Erythroblast (primary cell): ENCODE results near the gene DCST2.

Source experiments
- DNase-seq, 2 experiments: peaks; one replicate each; lab custom pipeline; 2025; lab: John Stamatoyannopoulos, UW
- GATA1 ChIP-seq: IDR thresholded peaks from 2 replicates; pipeline ENCODE4 v1.6.1; 2011; ENCODE audit warnings: low read depth, mild to moderate bottlenecking, control low read depth, low read length, moderate library complexity
- POLR2A ChIP-seq: IDR thresholded peaks from 2 replicates; pipeline ENCODE4 v1.6.1; 2011; ENCODE audit warnings: mild to moderate bottlenecking, low read length

DCST2 gene

DNA sequence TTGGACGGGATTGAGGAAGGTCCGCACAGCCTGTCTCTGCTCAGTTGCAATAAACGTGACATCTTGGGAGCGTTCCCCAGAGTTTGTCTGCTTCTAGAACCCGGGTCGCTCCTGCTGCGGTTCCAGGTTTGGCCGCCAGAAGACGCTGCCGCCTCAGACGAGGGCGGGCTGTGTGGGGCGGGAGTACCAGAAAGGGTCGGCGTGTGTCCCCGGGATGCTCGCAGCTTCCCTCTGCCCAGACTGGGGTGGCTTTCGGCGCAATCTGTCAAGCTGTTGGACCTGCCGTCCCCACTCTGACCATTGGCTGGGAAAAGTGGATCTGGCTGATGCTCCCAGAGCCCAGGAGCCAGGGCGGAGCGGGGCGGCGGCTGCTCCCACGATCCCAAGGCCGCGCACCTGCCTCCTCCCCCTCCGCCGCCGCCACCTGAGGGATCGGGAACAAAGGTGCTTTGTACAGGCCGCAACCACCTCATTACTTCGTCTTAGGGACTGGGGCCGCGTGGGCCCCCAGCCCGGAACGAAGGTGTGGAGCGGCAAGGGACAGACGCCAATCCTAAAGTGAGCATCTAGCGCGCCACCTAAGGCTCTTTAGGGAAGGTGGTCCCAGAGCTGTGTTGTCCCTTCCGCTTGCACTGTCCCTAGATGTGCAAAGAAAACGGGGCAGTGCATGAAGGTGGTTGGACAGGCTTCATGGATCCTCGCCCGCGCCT, 29.3 kb upstream of the DCST2 start:
- DNase-seq = peak; percentile 72 to 79
- TF ChIP-seq POLR2A (no peak), GATA1 (no peak)

DNA sequence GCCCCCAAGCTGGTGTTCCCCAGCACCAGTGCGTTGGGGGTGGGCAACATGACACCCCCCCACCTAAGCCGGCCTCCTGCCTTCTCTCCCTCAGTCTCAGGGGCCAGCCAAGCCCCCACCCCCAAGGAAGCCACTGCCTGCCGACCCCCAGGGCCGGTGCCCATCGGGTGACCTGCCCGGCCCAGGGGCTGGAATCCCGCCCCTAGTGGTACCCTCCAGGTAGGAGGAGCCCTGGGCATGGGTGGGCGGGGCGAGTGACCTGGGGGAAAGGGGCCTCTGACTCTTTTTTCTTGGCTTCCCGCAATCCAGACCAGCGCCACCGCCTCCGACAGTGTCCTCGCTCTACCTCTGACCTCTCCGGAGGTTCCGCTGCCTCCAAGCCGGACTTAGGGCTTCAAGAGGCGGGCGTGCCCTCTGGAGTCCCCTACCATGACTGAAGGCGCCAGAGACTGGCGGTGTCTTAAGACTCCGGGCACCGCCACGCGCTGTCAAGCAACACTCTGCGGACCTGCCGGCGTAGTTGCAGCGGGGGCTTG, 28.6 kb upstream of the DCST2 start:
- no peak for DNase-seq
- TF ChIP-seq POLR2A (no peak), GATA1 (no peak)

DNA sequence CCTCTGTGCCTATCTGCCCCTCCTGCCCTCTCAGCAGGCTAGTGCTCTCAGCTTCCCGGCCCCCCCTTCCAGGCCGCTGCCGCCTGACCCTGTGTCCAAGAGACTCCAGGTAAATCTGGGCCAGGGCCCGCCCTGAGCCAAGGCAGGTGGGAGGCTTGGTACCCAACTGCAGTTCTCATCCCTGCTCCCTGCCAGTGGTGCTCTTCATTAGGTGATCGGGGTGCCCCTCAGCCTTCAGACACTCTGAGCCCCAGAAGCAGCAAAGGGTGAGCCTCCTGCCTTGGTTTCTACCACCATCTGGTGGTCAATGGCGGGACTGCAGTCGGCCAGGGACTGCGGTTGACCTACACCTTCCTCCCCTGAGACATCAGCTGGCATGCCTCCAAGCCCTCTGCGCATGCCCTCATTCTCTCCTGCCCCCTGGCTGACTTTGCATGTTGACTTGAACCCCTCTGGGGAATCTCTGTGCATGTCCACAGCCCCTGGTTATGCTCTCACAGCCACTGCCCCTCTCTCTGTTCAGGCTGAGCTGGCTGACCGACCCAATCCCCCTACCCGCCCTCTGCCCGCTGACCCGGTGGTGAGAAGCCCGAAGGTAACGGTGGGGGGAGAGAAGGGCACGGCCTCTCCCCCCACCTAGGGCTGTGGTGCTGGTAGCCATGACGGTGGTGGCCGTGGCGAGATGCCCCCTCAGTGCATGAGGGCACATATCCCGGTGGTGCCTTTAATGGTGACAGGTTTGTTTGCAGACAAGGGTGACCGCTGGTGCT, 28.0 kb upstream of the DCST2 start:
- DNase-seq = peak; percentile 87 to 93
- no peak for TF ChIP-seq POLR2A
- no peak for TF ChIP-seq GATA1

DNA sequence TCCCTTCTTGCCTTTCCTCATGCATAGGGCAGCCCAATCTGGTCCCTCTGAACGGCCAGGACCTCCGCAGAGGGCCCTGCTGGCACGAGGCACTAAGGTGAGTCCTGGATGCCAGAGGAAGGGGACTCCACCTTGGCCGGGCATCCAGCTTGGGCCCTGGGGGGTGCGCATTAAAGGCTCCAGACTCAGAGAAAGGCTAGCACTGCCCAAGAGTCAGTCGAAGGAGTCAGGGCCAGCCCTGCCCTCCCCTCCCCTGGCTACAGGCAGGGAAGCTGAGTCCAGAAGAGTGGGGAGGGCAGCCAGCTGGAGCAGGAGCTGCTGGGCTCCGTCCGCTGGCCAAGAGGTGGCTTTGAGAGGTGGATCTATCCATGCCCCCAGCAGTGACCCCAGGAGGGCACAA, 27.2 kb upstream of the DCST2 start:
- TF ChIP-seq GATA1 = no peak
- DNase-seq = no peak

DNA sequence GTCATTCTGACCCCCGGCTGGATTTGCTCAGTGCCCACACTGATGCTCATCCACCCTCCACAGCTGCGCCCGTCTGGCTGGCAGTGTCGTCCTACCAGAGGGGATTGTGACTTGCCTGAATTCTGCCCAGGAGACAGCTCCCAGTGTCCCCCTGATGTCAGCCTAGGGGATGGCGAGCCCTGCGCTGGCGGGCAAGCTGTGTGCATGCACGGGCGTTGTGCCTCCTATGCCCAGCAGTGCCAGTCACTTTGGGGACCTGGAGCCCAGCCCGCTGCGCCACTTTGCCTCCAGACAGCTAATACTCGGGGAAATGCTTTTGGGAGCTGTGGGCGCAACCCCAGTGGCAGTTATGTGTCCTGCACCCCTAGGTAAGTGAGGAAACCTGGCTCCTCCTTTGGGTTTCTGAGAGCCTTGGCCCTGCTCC, 24.2 kb upstream of the DCST2 start:
- TF ChIP-seq POLR2A (no peak), GATA1 (no peak)
- DNase-seq = no peak

DNA sequence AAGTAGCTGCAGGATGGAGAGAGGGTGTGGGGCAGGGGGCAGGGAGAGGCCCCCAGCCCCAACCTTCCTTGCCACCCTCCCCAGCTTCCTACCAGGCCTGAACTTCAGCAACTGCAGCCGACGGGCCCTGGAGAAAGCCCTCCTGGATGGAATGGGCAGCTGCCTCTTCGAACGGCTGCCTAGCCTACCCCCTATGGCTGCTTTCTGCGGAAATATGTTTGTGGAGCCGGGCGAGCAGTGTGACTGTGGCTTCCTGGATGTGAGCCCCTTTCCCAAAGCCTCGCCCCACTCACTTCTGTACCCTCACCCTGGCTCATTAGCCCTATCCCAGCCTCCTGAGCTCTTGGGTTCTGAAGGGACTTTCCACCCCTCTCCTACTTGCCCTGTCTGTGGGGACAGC, 23.5 kb upstream of the DCST2 start:
- no peak for TF ChIP-seq POLR2A
- TF ChIP-seq GATA1 = no peak

DNA sequence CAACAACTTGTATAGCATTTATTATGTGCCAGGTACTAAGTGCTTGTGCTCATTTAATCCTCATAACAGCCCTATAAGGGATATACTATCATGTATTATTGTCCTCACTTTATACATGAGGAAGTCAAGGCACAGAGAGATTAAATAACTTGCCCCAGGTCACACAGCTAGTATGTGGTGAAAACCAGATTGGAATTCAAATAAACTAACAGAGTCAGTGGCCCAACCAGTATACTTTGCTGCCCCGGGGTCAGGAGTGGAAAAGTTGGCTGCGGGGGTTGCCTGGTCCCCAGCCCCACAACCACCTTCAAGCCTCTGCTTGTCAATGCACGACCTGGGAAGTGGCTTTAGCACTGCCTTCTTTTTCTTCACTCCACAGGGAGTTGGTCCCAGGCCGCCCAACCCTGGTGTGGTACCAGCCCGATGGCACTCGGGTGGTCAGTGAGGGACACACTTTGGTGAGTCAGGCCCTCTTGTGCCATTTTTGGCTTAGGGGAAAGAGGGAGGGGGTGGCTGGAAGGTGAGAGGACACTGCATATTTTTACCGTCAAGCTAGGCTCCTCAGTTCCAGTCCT, 20.0 kb upstream of the DCST2 start:
- TF ChIP-seq POLR2A (no peak), GATA1 (no peak)
- no peak for DNase-seq

More for the DNA sequence above, 23.5 kb upstream of the DCST2 start:
- no peak for DNase-seq

DNA sequence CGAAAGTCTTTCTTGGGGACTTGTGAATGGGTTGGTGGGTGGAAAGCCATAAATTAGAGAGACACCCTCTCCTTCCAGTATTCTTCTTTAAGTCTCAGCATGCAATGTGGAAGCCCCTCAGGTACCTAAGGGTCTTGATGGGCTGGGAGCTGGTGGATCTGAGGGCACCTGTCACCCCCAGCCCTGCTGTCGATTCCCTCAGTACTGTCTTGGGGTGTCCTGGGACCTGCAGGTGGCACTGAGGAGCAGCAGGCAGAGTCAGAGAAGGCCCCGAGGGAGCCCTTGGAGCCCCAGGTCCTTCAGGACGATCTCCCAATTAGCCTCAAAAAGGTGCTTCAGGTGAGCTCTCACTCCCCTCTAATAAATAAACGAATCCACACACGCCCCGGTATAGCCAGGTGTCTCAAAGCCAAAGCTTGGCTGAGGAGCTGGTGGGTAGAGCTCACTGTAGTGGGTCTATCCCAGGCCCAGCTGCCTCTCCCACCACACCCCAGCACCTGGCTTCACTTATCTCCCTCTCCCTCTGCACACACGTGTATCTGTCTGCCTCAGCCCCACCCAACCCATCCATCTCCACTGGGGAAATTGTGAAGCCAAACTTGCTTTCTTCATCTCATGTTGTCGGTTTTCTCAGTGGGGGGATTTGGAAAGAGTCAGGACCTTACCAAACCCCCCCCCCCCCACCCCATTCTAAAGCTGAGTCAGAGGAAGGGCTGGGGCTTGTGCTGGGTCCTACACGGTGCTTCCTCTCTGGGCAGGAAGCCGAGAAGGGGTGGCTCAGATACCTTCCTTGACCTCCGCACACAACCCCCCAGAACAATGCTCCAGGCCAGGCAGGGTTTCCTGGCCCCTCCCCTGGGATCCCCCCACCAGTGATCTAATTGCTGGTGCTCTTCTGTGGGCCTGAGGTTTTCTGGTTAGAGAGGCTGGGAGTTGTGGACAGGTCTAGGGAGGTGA, 19.1 kb upstream of the DCST2 start:
- TF ChIP-seq GATA1 (no peak), POLR2A (no peak)

DNA sequence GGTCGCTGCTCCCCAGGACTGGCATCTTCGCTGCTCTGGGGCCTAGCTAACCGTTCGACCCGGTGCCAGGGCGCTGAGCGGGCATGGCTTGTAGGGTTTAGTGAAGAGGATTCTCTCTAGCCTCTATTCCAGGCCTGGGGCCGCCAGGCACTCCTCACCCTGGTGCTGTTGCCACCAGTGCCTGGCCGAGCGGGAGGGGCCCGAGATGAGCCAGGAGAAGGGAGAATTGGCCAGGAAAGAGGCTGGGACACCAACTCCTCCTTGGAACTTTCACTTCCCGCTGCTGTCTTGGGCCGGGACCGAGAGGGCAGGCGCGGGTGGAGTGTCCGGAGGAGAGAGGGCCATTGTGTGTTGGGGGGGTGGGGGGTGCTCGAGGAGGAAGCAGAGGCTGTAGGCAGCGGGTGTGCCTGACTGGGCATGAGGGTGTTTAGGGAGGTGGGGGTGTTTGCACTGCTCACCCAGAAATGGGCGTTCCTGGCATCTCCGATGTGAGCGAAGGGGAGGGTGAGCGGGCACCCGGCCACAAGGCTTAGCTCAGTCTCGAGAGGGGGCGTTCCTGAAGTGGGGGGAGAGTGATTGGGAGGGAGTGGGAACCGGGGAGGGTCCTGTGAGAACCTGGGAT, 18.3 kb upstream of the DCST2 start:
- TF ChIP-seq POLR2A (no peak), GATA1 (no peak)
- peak; percentile 50 to 62 for DNase-seq

More for the DNA sequence above, 19.1 kb upstream of the DCST2 start:
- DNase-seq = peak; percentile 54 to 62

DNA sequence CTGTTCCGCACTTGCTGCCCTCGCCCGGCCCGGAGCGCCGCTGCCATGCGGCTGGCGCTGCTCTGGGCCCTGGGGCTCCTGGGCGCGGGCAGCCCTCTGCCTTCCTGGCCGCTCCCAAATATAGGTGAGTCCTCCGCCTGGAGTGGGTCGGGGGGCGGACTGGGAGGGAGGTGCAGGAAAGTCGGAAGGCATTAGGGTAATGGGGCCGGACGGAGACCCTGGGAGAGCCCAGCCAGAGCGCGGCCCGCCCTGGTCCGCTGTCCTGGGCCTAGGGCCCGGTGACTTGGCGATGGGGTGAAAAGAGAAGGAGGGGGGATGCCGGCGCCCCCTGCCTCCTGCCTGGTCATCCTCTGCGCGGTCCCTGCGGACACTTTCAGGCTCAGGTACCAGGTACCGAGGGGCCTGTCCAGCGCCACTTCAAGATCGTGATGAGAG, 17.8 kb upstream of the DCST2 start:
- TF ChIP-seq GATA1 (no peak), POLR2A (peak; percentile 29)
- no peak for DNase-seq

DNA sequence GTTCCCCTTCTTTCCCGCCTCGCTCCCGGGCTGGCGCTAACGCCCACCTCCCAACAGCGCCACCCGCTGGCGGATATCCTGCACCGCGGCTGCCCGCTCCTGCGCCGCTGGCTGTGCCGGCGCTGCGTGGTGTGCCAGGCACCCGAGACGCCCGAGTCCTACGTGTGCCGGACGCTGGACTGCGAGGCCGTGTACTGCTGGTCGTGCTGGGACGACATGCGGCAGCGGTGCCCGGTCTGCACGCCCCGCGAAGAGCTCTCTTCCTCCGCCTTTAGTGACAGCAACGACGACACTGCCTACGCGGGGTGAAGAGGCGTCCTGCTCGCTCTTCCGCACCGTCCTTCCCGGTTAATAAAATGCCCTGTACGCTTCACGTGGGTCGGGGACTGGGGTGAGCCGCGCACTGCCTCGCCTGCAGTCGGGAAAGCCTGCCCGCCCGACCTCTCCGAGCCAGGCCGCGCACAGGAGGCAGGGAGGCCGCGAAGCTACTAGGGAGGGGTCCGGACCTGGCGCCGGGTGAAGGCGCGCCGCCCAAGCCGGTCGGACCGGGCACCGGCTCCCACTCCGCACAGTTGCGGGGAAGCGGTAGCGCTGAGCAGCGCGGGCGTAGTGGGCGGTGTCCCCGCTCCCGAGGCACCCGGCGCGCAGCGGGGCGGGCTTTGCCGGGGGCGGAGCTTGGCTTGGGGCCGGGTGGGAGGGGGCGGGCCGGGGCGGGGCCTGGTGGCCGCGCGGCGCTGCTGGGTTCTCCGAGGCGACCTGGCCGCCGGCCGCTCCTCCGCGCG, 17.2 kb upstream of the DCST2 start, which contains the start of gene ADAM15:
Gene ADAM15 (plus strand): TSS at position 757 of the 782 bp plus-strand sequence. CDS start 71 bp downstream, outside the sequence.
- TF ChIP-seq POLR2A = peak; percentile 46
- no peak for TF ChIP-seq GATA1
- DNase-seq = peak; percentile 84 to 91
